ENCODE data around the gene RFPL1. TPM values are rescaled to one million over a fixed set of nuclear protein-coding genes. Genes with fewer than 3 reads are reported as not detected.

Gene RFPL1
- total RNA-seq, 1 experiment from 2014 or later: not detected

DNA sequence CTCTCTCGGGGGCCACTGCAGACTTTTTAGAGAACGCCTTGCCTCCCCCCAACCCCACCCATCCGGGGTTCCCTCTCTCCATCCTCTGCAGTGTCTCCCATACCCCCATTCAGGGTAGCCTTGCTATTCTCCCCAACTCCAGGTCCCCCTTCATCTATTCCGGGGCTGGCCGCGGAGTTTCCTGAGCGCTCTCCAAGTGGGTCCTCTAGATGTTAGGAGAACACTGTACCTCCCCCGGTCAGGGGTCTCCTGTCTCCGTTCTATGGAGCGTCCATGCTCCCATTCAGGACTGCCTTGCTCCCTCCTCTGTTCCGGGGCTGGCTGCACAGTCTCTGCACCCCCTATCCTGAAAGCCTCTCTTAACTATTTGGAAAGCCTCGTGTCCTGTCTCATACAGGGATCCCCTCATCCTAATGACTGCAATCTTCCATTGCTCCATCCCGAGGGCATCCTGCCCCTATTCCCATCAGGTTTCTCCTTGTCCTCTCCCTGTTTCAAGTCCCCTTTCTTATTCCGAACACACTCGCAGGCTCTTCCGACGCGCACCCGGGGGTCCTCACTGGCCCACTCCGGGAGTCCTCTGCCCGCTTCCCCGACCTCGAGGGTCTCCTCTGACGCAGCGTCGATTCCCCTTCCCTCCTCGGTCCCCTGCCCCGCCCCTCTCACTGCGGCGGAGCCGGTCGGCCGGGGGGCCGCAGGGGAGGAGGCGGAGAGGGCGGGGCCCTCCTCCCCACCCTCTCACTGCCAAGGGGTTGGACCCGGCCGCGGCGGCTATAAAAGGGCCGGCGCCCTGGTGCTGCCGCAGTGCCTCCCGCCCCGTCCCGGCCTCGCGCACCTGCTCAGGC is 41.3 kb downstream of the RFPL1 start, which contains the start of gene NEFH:
TSS of gene NEFH (plus strand) at position 802 of the 845 bp plus-strand sequence. CDS start 45 bp downstream, outside the sequence.
- Mint-ChIP-seq H3K4me1 (ENCODE audit: low read depth, unreplicated experiment) (no peaks in the 10 kb centered on the region), H3K9me3 (ENCODE audit: low read depth, unreplicated experiment) (no peaks in the 10 kb centered on the region), H3K27ac (ENCODE audit: unreplicated experiment) (no peak within 1 kb of the TSS), H3K36me3 (ENCODE audit: insufficient read depth, unreplicated experiment) (no peaks in the 10 kb centered on the region), H3K27me3 (ENCODE audit: unreplicated experiment) (peaks cover 75% of the 10 kb centered on the region), H3K4me3 (ENCODE audit: low read depth, unreplicated experiment) (no peak within 1 kb of the TSS)
- no TSS peak for BruUV-seq (replicated peaks)
- CTCF ChIA-PET: no interaction called here
- DNase-seq: no peak
- TF ChIP-seq, protein P1, sequence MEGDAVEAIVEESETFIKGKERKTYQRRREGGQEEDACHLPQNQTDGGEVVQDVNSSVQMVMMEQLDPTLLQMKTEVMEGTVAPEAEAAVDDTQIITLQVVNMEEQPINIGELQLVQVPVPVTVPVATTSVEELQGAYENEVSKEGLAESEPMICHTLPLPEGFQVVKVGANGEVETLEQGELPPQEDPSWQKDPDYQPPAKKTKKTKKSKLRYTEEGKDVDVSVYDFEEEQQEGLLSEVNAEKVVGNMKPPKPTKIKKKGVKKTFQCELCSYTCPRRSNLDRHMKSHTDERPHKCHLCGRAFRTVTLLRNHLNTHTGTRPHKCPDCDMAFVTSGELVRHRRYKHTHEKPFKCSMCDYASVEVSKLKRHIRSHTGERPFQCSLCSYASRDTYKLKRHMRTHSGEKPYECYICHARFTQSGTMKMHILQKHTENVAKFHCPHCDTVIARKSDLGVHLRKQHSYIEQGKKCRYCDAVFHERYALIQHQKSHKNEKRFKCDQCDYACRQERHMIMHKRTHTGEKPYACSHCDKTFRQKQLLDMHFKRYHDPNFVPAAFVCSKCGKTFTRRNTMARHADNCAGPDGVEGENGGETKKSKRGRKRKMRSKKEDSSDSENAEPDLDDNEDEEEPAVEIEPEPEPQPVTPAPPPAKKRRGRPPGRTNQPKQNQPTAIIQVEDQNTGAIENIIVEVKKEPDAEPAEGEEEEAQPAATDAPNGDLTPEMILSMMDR (IDR thresholded peaks at IDR 0.05; ENCODE audit: unreplicated experiment): no peak
- intact Hi-C loops (cut with micrococcal nuclease; ENCODE audit: unreplicated experiment): no loop called here

DNA sequence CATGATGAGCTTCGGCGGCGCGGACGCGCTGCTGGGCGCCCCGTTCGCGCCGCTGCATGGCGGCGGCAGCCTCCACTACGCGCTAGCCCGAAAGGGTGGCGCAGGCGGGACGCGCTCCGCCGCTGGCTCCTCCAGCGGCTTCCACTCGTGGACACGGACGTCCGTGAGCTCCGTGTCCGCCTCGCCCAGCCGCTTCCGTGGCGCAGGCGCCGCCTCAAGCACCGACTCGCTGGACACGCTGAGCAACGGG is 41.8 kb downstream of the RFPL1 start:
- Mint-ChIP-seq H3K4me1 (ENCODE audit: low read depth, unreplicated experiment) (no peaks in the 10 kb centered on the region), H3K36me3 (ENCODE audit: insufficient read depth, unreplicated experiment) (no peaks in the 10 kb centered on the region), H3K4me3 (ENCODE audit: low read depth, unreplicated experiment) (no peak overlapping the region), H3K27me3 (ENCODE audit: unreplicated experiment) (peaks cover 71% of the 10 kb centered on the region), H3K9me3 (ENCODE audit: low read depth, unreplicated experiment) (no peaks in the 10 kb centered on the region), H3K27ac (ENCODE audit: unreplicated experiment) (no peak overlapping the region)
- TF ChIP-seq, protein P1 (IDR thresholded peaks at IDR 0.05; ENCODE audit: unreplicated experiment): no peak
- CTCF ChIA-PET: no interaction called here
- intact Hi-C loops (cut with micrococcal nuclease; ENCODE audit: unreplicated experiment): no loop called here
- no TSS peak for BruUV-seq (replicated peaks)
- DNase-seq: no peak

DNA sequence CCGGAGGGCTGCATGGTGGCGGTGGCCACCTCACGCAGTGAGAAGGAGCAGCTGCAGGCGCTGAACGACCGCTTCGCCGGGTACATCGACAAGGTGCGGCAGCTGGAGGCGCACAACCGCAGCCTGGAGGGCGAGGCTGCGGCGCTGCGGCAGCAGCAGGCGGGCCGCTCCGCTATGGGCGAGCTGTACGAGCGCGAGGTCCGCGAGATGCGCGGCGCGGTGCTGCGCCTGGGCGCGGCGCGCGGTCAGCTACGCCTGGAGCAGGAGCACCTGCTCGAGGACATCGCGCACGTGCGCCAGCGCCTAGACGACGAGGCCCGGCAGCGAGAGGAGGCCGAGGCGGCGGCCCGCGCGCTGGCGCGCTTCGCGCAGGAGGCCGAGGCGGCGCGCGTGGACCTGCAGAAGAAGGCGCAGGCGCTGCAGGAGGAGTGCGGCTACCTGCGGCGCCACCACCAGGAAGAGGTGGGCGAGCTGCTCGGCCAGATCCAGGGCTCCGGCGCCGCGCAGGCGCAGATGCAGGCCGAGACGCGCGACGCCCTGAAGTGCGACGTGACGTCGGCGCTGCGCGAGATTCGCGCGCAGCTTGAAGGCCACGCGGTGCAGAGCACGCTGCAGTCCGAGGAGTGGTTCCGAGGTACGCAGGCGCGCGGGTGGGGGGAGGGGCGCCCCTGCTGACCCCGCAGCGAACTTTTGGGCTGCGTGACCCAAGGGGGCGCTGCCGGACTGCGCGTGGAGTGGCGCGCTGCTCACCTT is 42.3 kb downstream of the RFPL1 start:
- Mint-ChIP-seq H3K4me1 (ENCODE audit: low read depth, unreplicated experiment) (no peaks in the 10 kb centered on the region), H3K27ac (ENCODE audit: unreplicated experiment) (no peak overlapping the region), H3K36me3 (ENCODE audit: insufficient read depth, unreplicated experiment) (no peaks in the 10 kb centered on the region), H3K9me3 (ENCODE audit: low read depth, unreplicated experiment) (no peaks in the 10 kb centered on the region), H3K27me3 (ENCODE audit: unreplicated experiment) (peaks cover 66% of the 10 kb centered on the region), H3K4me3 (ENCODE audit: low read depth, unreplicated experiment) (no peak overlapping the region)
- intact Hi-C loops (cut with micrococcal nuclease; ENCODE audit: unreplicated experiment): no loop called here
- DNase-seq: no peak
- no TSS peak for BruUV-seq (replicated peaks)
- CTCF ChIA-PET: interaction anchor here (0.6 kb wide), 1 partner anchor 81 kb away, joined by 3 read pairs; no protein-coding TSS in a partner anchor
- TF ChIP-seq, protein P1 (IDR thresholded peaks at IDR 0.05; ENCODE audit: unreplicated experiment): no peak

DNA sequence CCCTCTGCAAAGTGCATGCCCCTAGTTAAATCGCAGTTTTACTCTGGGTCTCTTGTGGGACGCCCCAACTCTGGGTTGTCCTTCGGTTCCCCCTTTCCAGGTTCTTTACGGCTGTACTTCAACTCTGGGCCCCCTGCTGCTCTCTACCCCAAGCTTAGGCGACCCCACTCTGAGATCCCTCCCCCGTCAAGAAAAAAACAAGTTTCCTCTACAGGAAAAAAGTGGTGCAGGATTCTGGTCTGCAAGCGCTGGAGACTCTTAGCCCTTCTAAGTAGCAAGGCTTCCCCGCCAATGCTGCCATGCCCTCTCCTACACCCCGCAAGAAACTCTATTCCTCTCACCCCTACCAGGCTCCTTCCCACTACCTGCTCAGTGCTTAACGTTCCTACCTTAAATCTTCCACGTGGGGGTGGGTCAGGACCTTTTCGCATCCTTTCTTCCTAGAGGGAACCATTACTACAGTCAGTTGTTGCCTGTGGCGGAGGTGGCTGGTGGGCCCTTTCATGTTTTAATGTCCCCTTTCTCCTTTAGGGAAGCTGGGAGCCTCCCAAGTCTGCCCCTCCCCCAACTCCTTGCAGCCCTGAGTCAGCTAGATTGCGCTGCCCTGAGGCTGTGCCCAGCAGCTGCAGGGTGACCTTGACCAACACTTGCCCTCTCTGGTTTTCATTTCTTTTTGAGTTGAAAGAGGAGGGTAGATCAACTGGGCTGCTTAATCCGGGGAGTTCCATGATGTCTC is 43.0 kb downstream of the RFPL1 start:
- no peaks in the 10 kb centered on the region for H3K36me3 Mint-ChIP-seq (ENCODE audit: insufficient read depth, unreplicated experiment)
- no peaks in the 10 kb centered on the region for H3K9me3 Mint-ChIP-seq (ENCODE audit: low read depth, unreplicated experiment)
- H3K27me3 Mint-ChIP-seq (ENCODE audit: unreplicated experiment): peaks cover 59% of the 10 kb centered on the region
- BruUV-seq (replicated peaks): no TSS peak
- CTCF ChIA-PET: no interaction called here
- H3K4me3 Mint-ChIP-seq (ENCODE audit: low read depth, unreplicated experiment): no peak overlapping the region
- no peaks in the 10 kb centered on the region for H3K4me1 Mint-ChIP-seq (ENCODE audit: low read depth, unreplicated experiment)
- intact Hi-C loops (cut with micrococcal nuclease; ENCODE audit: unreplicated experiment): no loop called here
- H3K27ac Mint-ChIP-seq (ENCODE audit: unreplicated experiment): no peak overlapping the region
- TF ChIP-seq, protein P1 (IDR thresholded peaks at IDR 0.05; ENCODE audit: unreplicated experiment): no peak
- no peak for DNase-seq

Measured in Calu3 (cell line).